HEK293 (cell line): ENCODE results near the gene CPM.

Experiments
- CTCF ChIA-PET: fragments of 350-600 bp; formaldehyde crosslinking; extraction: SDS; loops from one replicate; lab custom pipeline; 2021; ENCODE audit warnings: antibody characterized with exemption; lab: Yijun Ruan, JAX
- POLR2A ChIA-PET: fragments of 300-600 bp; formaldehyde crosslinking; extraction: SDS; loops from one replicate; lab custom pipeline; 2020; ENCODE audit warnings: antibody characterized with exemption, inconsistent platforms; lab: Yijun Ruan, JAX
- H3K27ac ChIP-seq: fragments of 200-500 bp; sonication (Bioruptor generic); 2 replicates; pipeline ENCODE4 v1.5.1; 2014; ENCODE audit warnings: low read depth, low read length, control low read depth, inconsistent platforms; ENCODE audit errors: extremely low read depth
- H3K36me3 ChIP-seq, 2 experiments: fragments of 200-500 bp in 1 of 2; sonication (Bioruptor generic) in 1 of 2; 1 replicate in 1 of 2; 2 replicates in 1 of 2; pipeline ENCODE4 v1.5.1; 2014 to 2017; ENCODE audit warnings: inconsistent platforms in 2 of 2, low read length in 2 of 2; ENCODE audit not compliant: control insufficient read depth in 2 of 2, insufficient read depth in 1 of 2
- H3K4me1 ChIP-seq: fragments of 200-500 bp; sonication (Bioruptor generic); 2 replicates; pipeline ENCODE4 v1.5.1; 2014; ENCODE audit warnings: mild to moderate bottlenecking, low read length, inconsistent platforms; ENCODE audit not compliant: control insufficient read depth, insufficient read depth
- H3K4me3 ChIP-seq: 2 replicates; pipeline ENCODE4 v1.5.1; 2011; ENCODE audit warnings: low read depth, mild to moderate bottlenecking, control low read depth, low read length, moderate library complexity
- H3K9me3 ChIP-seq: fragments of 200-500 bp; sonication (Bioruptor generic); 2 replicates; pipeline ENCODE4 v1.5.1; 2014; ENCODE audit warnings: low read depth, low read length, inconsistent platforms; ENCODE audit not compliant: control insufficient read depth, insufficient read depth
- FEZF1 ChIP-seq: fragments of 450-650 bp; formaldehyde crosslinking; IDR thresholded peaks from 2 replicates; pipeline ENCODE4 v1.5.1; 2016; ENCODE audit warnings: missing biosample characterization, missing genetic modification characterization
- KLF9 ChIP-seq: fragments of 450-650 bp; formaldehyde crosslinking; IDR thresholded peaks from 2 replicates; pipeline ENCODE4 v1.5.1; 2016; ENCODE audit warnings: missing biosample characterization, missing genetic modification characterization, low read depth
- SP3 ChIP-seq: fragments of 450-650 bp; formaldehyde crosslinking; IDR thresholded peaks from 2 replicates; pipeline ENCODE4 v1.5.1; 2016; ENCODE audit warnings: missing biosample characterization, missing genetic modification characterization
- ZNF132 ChIP-seq: fragments of 450-650 bp; formaldehyde crosslinking; IDR thresholded peaks from 2 replicates; pipeline ENCODE4 v1.5.1; 2017; ENCODE audit warnings: missing biosample characterization, missing genetic modification characterization, borderline replicate concordance
- ZNF202 ChIP-seq: fragments of 450-650 bp; formaldehyde crosslinking; IDR thresholded peaks from 2 replicates; pipeline ENCODE4 v1.5.1; 2016; ENCODE audit warnings: missing biosample characterization, missing genetic modification characterization, borderline replicate concordance
- ZNF214 ChIP-seq: fragments of 450-650 bp; formaldehyde crosslinking; IDR thresholded peaks from 2 replicates; pipeline ENCODE4 v1.5.1; 2017; ENCODE audit warnings: missing biosample characterization, mild to moderate bottlenecking, missing genetic modification characterization, borderline replicate concordance
- ZNF280C ChIP-seq: fragments of 450-650 bp; formaldehyde crosslinking; IDR thresholded peaks from 2 replicates; pipeline ENCODE4 v1.5.1; 2016; ENCODE audit warnings: missing biosample characterization, missing genetic modification characterization
- ZNF341 ChIP-seq: fragments of 450-650 bp; formaldehyde crosslinking; IDR thresholded peaks from 2 replicates; pipeline ENCODE4; 2016; ENCODE audit warnings: low read depth, missing biosample characterization, missing genetic modification characterization
- ZNF549 ChIP-seq: fragments of 450-650 bp; IDR thresholded peaks from 2 replicates; pipeline ENCODE4 v1.5.1; 2018; ENCODE audit warnings: missing biosample characterization, missing genetic modification characterization, mild to moderate bottlenecking, inconsistent platforms, moderate library complexity
- ZNF580 ChIP-seq: fragments of 450-650 bp; formaldehyde crosslinking; IDR thresholded peaks from 2 replicates; pipeline ENCODE4 v1.5.1; 2016; ENCODE audit warnings: missing biosample characterization, missing genetic modification characterization
- ZNF624 ChIP-seq: fragments of 450-650 bp; formaldehyde crosslinking; IDR thresholded peaks from 2 replicates; pipeline ENCODE4 v1.5.1; 2017; ENCODE audit warnings: missing biosample characterization, missing genetic modification characterization
- ZNF629 ChIP-seq: fragments of 450-650 bp; formaldehyde crosslinking; IDR thresholded peaks from 2 replicates; pipeline ENCODE4 v1.5.1; 2017; ENCODE audit warnings: missing biosample characterization, missing genetic modification characterization
- ZNF677 ChIP-seq: fragments of 450-650 bp; IDR thresholded peaks from 2 replicates; pipeline ENCODE4 v1.5.0; 2018; ENCODE audit warnings: missing biosample characterization, mild to moderate bottlenecking, missing genetic modification characterization, moderate library complexity
- ZXDB ChIP-seq: fragments of 450-650 bp; formaldehyde crosslinking; IDR thresholded peaks from 2 replicates; pipeline ENCODE4 v1.5.1; 2016; ENCODE audit warnings: missing biosample characterization, missing genetic modification characterization
- TF ChIP-seq, protein P1 (sequence below): fragments of 450-650 bp; formaldehyde crosslinking; IDR thresholded peaks from 2 replicates; pipeline ENCODE4 v1.5.1; 2016; ENCODE audit warnings: missing biosample characterization, missing genetic modification characterization
- TF ChIP-seq, protein P2 (sequence below): fragments of 450-650 bp; formaldehyde crosslinking; IDR thresholded peaks from 2 replicates; pipeline ENCODE4 v1.5.1; 2016; ENCODE audit warnings: missing biosample characterization, missing genetic modification characterization

The CPM gene

GRCh38 chr12:68837215-68837614, 95.8 kb downstream of the CPM start:
- TF ChIP-seq KLF9, result no peak
- TF ChIP-seq ZNF624 (tag by site-specific recombination), result no peak
- no peak for TF ChIP-seq FEZF1
- no peak for TF ChIP-seq ZNF677
- no peak for TF ChIP-seq ZNF202
- TF ChIP-seq ZNF629 (tag by site-specific recombination), result no peak
- no peak for TF ChIP-seq ZNF580
- ChIA-PET POLR2A (interaction anchor here (0.9 kb wide), 1 partner anchor 28 kb away, joined by 4 read pairs; no protein-coding TSS in a partner anchor), CTCF (interaction anchor here (0.6 kb wide), 1 partner anchor 335 kb away, joined by 4 read pairs; no protein-coding TSS in a partner anchor)
- Histone ChIP-seq H3K4me1 (no peaks in the 10 kb centered on the region), H3K4me3 (no peak overlapping the region), H3K9me3 (no peaks in the 10 kb centered on the region), H3K27ac (no peak overlapping the region), H3K36me3 (peaks cover 79 to 90% of the 10 kb centered on the region in 2 experiments)

GRCh38 chr12:68835333-68835908, 97.5 kb downstream of the CPM start:
- no peaks in the 10 kb centered on the region for H3K9me3 ChIP-seq
- peaks cover 81 to 91% of the 10 kb centered on the region in 2 experiments for H3K36me3 ChIP-seq
- H3K27ac ChIP-seq, result no peak overlapping the region
- POLR2A ChIA-PET, result no interaction called here
- CTCF ChIA-PET, result interaction anchor here (1.2 kb wide), 1 partner anchor 19 kb away, joined by 3 read pairs; no protein-coding TSS in a partner anchor
- H3K4me3 ChIP-seq, result no peak overlapping the region
- H3K4me1 ChIP-seq, result no peaks in the 10 kb centered on the region
- TF ChIP-seq ZNF132 (tag by site-specific recombination), result no peak
- no peak for TF ChIP-seq SP3 (tag by site-specific recombination)
- TF ChIP-seq ZNF549 (tag by site-specific recombination), result no peak
- TF ChIP-seq ZXDB (tag by site-specific recombination), result no peak
- TF ChIP-seq KLF9, result no peak
- no peak for TF ChIP-seq ZNF341 (tag by site-specific recombination)

GRCh38 chr12:68833508-68833907, 99.5 kb downstream of the CPM start:
- Histone ChIP-seq H3K27ac (no peak overlapping the region), H3K4me3 (no peak overlapping the region)
- POLR2A ChIA-PET, result no interaction called here
- TF ChIP-seq ZNF214 (tag by site-specific recombination), result no peak
- no peak for TF ChIP-seq ZNF280C (tag by site-specific recombination)
- TF ChIP-seq, protein P1, sequence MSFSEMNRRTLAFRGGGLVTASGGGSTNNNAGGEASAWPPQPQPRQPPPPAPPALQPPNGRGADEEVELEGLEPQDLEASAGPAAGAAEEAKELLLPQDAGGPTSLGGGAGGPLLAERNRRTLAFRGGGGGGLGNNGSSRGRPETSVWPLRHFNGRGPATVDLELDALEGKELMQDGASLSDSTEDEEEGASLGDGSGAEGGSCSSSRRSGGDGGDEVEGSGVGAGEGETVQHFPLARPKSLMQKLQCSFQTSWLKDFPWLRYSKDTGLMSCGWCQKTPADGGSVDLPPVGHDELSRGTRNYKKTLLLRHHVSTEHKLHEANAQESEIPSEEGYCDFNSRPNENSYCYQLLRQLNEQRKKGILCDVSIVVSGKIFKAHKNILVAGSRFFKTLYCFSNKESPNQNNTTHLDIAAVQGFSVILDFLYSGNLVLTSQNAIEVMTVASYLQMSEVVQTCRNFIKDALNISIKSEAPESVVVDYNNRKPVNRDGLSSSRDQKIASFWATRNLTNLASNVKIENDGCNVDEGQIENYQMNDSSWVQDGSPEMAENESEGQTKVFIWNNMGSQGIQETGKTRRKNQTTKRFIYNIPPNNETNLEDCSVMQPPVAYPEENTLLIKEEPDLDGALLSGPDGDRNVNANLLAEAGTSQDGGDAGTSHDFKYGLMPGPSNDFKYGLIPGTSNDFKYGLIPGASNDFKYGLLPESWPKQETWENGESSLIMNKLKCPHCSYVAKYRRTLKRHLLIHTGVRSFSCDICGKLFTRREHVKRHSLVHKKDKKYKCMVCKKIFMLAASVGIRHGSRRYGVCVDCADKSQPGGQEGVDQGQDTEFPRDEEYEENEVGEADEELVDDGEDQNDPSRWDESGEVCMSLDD (tag by site-specific recombination), result no peak
- TF ChIP-seq, protein P2, sequence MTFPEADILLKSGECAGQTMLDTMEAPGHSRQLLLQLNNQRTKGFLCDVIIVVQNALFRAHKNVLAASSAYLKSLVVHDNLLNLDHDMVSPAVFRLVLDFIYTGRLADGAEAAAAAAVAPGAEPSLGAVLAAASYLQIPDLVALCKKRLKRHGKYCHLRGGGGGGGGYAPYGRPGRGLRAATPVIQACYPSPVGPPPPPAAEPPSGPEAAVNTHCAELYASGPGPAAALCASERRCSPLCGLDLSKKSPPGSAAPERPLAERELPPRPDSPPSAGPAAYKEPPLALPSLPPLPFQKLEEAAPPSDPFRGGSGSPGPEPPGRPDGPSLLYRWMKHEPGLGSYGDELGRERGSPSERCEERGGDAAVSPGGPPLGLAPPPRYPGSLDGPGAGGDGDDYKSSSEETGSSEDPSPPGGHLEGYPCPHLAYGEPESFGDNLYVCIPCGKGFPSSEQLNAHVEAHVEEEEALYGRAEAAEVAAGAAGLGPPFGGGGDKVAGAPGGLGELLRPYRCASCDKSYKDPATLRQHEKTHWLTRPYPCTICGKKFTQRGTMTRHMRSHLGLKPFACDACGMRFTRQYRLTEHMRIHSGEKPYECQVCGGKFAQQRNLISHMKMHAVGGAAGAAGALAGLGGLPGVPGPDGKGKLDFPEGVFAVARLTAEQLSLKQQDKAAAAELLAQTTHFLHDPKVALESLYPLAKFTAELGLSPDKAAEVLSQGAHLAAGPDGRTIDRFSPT, result no peak
- TF ChIP-seq, all 188 proteins: peak for 0
- no peaks in the 10 kb centered on the region for H3K9me3 ChIP-seq
- H3K36me3 ChIP-seq, result peaks cover 72 to 91% of the 10 kb centered on the region in 2 experiments
- H3K4me1 ChIP-seq, result no peaks in the 10 kb centered on the region
- CTCF ChIA-PET, result interaction anchor here (1.0 kb wide), 1 partner anchor 18 kb away, joined by 3 read pairs; no protein-coding TSS in a partner anchor
